Activated effector memory CD4-positive, alpha-beta T cell treated with anti-CD3 and anti-CD28 coated beads, Interleukin-2, amount 50 U/mL, for 16 hours (primary cell): Measurements from ENCODE around the gene PRDM15.

Experiments used
- DNase-seq: peaks from one replicate; pipeline ENCODE4 v3.0.0-alpha.2; 2020

Gene PRDM15

DNA sequence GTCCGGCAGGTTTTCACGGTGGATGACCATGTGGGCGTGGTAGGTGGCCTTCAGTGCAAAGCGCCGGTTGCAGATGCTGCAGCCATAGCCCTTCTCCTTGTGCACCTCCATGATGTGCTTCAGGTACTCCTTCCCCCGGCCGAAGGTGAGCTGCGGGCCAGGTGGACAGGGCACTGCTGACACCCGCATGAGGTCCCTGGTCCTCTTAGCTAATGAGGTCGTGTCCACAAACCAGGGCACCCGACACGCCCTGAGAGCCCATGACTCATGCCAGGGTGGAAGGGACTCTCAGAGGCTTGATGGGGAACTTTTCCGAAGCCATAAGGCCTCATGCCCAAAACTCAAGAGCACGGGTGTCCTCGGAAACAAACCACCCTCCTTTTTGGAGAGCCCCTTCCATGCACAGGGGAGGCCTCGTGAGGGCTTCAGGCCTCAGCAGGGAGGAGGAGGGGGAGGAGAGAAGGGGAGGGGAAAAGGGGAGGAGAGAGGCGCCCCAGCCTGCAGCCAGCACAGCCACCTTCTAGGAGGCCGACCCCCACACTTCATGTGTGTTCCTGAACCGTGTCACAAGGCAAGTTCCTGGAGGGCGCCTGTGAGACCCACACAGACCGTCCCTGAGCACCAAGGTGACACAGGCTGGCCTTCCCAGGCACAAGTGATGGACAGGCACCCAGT is 57.9 kb downstream of the PRDM15 start:
- no peak for DNase-seq

- no peak for DNase-seq
These were observed 58.6 kb downstream of the PRDM15 start for GRCh38 chr21:41820384-41821080.

GRCh38 chr21:41819856-41820281 is 59.3 kb downstream of the PRDM15 start:
- DNase-seq, result no peak

- DNase-seq, result no peak
These were observed 59.8 kb downstream of the PRDM15 start for GRCh38 chr21:41819236-41819855.

- no peak for DNase-seq
These were observed 61.0 kb downstream of the PRDM15 start for GRCh38 chr21:41817877-41818855.

GRCh38 chr21:41817228-41817627 is 61.9 kb downstream of the PRDM15 start:
- DNase-seq, result no peak

DNA sequence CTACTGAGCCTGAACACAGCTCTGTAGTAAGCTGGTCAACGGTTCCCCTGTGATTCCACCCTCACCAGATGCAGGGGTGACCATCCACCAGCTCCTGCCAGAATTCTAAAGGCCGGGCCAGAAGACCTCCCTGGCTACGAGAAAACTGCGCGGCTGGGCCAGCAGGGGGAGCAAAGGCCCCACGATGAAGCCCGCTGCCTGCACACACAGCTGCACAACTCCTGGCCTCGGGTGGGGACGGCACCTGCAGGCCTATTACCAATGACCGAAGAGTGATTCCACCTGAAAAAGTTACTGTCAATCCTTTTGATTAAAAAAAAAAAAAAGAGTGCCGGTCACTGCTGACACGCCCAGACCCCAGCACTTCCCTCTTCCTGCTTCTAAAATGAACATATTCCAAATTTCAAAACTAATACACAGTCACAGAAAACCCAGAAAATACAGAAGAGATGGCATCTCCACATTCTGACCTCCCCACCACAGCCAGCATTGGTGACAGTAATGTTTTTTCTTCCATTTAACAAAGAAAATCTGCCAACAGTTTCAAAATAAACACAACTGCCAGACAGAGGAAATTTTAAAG is 62.5 kb downstream of the PRDM15 start:
- DNase-seq, result peak; percentile 85

- no peak for DNase-seq
These were observed 63.2 kb downstream of the PRDM15 start for GRCh38 chr21:41815652-41816582.

GRCh38 chr21:41813226-41813625 is 65.9 kb downstream of the PRDM15 start:
- DNase-seq, result no peak

DNA sequence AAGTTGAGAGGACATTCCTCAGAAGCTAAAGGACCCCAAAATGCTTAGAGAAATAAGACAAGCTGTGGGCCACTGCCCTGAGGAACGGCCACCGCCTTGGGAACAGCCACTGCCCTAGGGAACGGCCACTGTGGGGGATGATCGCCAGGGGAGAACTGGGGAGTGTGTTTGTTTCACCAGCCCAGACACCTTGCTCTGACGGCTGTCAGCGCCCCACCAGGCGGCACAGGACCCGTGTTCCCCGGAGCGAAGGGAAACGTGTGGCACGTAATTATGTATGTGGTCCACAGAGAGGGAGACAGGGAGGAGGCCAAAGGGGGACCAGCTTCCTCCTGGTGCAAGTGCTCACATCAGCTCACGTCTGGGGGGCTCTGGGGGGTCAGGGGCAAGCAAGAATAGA is 66.5 kb downstream of the PRDM15 start:
- no peak for DNase-seq

- no peak for DNase-seq
These were observed 68.6 kb downstream of the PRDM15 start for GRCh38 chr21:41810597-41810932.

DNA sequence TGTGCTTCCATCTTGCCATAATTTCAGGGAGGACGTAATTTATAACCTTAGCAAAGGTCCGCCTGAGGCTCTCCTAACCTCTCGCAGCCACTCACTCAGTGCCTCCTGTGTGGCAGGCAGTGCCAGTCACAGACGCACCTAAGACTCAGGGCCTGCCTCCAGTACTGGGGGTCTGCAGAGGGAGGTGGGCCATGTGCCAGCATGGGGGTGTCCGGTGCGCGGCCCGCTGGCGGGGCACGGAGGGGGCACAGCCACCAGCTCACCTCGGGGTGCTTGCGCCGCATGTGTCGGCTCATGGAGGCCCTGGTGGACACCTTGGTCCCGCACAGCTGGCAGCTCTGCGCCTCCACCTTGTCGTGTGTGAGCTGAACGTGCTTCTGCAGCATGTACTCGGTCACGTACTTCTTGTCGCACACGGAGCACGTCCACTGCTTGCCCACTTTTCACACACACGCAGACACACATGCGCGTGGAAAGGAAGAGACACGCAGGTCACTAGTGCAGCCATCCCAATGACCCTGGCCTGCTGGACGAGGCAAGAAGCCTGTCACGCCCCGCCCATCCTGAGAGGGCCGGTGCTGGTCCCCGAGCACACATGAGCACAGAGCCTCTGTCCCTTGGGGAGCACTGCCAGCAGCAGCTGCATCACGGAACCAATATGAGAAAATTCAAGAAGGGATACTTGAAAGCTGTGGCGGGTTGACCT is 69.1 kb downstream of the PRDM15 start:
- no peak for DNase-seq

GRCh38 chr21:41808846-41809245 is 70.3 kb downstream of the PRDM15 start:
- DNase-seq, result no peak

- DNase-seq, result no peak
These were observed 71.0 kb downstream of the PRDM15 start for GRCh38 chr21:41808094-41808493.

GRCh38 chr21:41806773-41807172 is 72.4 kb downstream of the PRDM15 start:
- DNase-seq, result no peak

- no peak for DNase-seq
These were observed 73.5 kb downstream of the PRDM15 start for GRCh38 chr21:41805643-41806042.

- DNase-seq, result no peak
These were observed 74.1 kb downstream of the PRDM15 start for GRCh38 chr21:41805038-41805437.

DNA sequence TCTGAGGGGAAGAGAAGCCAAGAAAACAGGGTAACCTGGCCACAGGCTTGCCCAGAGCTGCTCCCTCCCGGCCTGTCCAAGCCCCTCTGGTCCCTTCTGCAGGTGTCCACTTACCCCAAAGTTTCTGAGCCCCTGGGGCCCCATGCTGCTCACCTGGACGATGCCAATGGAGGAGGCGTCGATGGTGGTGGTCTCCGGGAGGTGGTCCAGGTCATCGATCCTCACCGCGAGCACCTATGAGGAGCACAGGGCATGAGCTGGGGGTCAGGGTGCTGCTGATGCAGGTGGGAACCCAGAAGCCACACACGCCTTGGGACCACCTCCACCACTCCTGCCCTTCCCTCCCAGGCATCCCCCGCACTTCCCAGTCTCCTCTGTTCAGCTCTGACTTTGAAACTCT is 74.8 kb downstream of the PRDM15 start:
- DNase-seq, result no peak

DNA sequence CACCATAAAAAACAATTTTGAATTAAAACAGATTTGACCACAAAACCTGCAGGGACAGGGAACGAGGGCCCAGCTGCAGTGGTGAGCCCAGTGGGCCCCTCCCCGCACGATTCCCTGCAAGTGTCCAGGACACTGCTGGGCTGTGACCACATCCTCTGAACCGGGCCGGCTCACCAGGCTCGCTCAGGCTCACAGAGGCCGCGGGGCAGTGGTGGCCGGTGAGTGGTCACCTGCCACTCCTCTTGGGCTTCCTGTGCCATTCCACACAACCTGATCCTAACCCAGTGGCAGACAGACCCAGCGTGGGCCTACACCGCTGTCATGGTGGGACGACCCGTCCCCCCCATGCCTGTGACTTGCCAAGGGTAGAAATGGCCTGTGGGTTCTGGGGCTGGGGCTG is 75.8 kb downstream of the PRDM15 start:
- DNase-seq, result no peak

- no peak for DNase-seq
These were observed 76.5 kb downstream of the PRDM15 start for GRCh38 chr21:41802684-41803083.

- DNase-seq, result no peak
These were observed 77.0 kb downstream of the PRDM15 start for GRCh38 chr21:41802198-41802584.
